Neutrophil (primary cell): Measurements from ENCODE around the gene RBM39.
"Not testable (repeated sequence)": the region's sequence is repeated elsewhere in the genome, so short reads cannot be mapped to it uniquely, and the experiment has no call there.

Experiments
- H3K27ac ChIP-seq: fragments of 200-600 bp; sonication (generic); 2 replicates; pipeline ENCODE4 v1.5.1; 2016; ENCODE audit warnings: mild to moderate bottlenecking, moderate library complexity
- H3K27me3 ChIP-seq: fragments of 200-600 bp; sonication (generic); 2 replicates; pipeline ENCODE4 v1.6.0; 2016; ENCODE audit warnings: mild to moderate bottlenecking
- H3K36me3 ChIP-seq: fragments of 200-600 bp; sonication (generic); 2 replicates; pipeline ENCODE4 v1.5.1; 2017
- H3K4me1 ChIP-seq, 2 experiments: fragments of 200-600 bp in 1 of 2; sonication (generic) in 1 of 2; 1 replicate in 1 of 2; 2 replicates in 1 of 2; pipeline versions ENCODE4 v1.5.1 to v1.6.1; 2013 to 2016; ENCODE audit warnings: low read depth in 1 of 2, low read length in 1 of 2, mild to moderate bottlenecking in 1 of 2, moderate library complexity in 1 of 2; ENCODE audit not compliant: control insufficient read depth in 1 of 2, insufficient read depth in 1 of 2
- H3K4me3 ChIP-seq, 2 experiments: fragments of 200-600 bp in 1 of 2; sonication (generic) in 1 of 2; 1 replicate in 1 of 2; 2 replicates in 1 of 2; pipeline ENCODE4 v1.5.1; 2013 to 2016; ENCODE audit warnings: low read depth in 1 of 2, low read length in 1 of 2, mild to moderate bottlenecking in 1 of 2, moderate library complexity in 1 of 2
- H3K9me3 ChIP-seq: fragments of 200-600 bp; sonication (generic); 2 replicates; pipeline ENCODE4 v1.5.1; 2016
- TF ChIP-seq, protein P1 (sequence below): fragments of 200-600 bp; sonication (generic); IDR thresholded peaks from 2 replicates; pipeline ENCODE4 v1.5.1; 2016; ENCODE audit warnings: antibody characterized with exemption

Gene RBM39

DNA sequence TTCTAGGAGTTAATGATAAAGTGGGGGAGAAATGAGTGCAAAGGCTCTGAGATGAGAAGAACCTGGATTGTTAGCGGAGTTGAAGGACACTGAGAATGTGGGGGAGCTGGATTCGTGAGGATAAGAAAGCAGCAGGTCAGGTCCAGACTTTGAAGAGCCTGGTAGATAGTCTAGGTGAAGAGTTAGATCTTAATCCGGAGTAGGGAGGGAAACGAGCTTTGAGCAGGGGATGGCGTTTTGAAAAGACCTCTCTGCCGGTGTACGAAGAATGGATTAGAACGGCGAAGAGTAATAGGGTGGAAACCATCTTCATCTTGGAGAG is 29.3 kb upstream of the RBM39 start:
- peak overlapping the region; percentile 98 for H3K27ac ChIP-seq
- TF ChIP-seq, protein P1, sequence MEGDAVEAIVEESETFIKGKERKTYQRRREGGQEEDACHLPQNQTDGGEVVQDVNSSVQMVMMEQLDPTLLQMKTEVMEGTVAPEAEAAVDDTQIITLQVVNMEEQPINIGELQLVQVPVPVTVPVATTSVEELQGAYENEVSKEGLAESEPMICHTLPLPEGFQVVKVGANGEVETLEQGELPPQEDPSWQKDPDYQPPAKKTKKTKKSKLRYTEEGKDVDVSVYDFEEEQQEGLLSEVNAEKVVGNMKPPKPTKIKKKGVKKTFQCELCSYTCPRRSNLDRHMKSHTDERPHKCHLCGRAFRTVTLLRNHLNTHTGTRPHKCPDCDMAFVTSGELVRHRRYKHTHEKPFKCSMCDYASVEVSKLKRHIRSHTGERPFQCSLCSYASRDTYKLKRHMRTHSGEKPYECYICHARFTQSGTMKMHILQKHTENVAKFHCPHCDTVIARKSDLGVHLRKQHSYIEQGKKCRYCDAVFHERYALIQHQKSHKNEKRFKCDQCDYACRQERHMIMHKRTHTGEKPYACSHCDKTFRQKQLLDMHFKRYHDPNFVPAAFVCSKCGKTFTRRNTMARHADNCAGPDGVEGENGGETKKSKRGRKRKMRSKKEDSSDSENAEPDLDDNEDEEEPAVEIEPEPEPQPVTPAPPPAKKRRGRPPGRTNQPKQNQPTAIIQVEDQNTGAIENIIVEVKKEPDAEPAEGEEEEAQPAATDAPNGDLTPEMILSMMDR = no peak
- no peaks in the 10 kb centered on the region for H3K27me3 ChIP-seq
- H3K4me3 ChIP-seq = peak overlapping the region; percentile 50 to 88
- no peaks in the 10 kb centered on the region for H3K36me3 ChIP-seq
- H3K9me3 ChIP-seq = no peaks in the 10 kb centered on the region
- peaks cover 73 to 75% of the 10 kb centered on the region in 2 experiments for H3K4me1 ChIP-seq

DNA sequence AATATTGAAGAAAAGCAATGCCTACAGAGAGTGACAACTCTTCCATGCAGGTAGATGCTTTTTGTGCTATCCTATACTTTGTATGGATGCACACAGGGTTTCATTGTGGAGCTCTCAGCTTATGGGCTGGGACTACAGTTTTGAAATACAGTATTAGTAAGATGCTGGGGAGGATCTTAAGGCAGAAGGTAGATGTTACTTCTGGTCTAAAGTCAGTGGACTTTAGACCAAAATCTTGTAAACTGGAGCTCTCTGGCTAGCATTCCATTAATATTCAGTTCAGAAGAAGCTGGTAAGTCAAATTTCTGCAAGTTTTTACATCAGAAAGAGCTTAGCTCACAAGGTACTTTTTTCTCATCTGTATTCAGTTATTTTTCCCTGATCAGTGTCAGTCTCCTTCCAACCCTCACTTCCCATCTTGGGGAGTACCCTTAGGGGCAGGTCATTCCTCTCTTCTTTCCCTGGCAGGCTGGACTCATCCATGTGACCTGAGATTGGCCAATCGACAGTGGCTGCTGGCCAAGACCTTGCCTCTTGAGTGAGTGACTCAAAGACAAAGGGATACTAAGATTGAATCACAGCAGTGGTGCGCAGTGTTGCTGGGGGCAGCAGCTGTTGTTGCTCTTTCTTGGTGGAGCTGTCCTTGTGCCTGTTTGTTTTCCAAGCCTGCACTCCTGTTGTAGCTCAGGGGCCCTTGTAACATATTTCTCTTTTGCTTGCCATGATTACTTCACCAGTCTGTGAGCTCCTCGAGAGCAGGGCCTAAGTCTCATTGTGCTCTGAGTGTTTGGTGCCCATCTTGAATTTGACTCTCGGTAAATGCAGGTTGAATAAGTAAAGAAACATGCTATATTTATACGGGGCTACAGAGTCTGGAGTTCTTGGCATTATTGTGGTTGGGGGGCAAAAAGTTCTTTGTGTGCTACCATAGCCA is 26.9 kb upstream of the RBM39 start:
- peaks cover 67 to 69% of the 10 kb centered on the region in 2 experiments for H3K4me1 ChIP-seq
- H3K27ac ChIP-seq = peak overlapping the region; percentile 96
- TF ChIP-seq, protein P1 = no peak
- H3K27me3 ChIP-seq = no peaks in the 10 kb centered on the region
- peak overlapping the region; percentile 45 to 55 for H3K4me3 ChIP-seq
- no peaks in the 10 kb centered on the region for H3K9me3 ChIP-seq
- H3K36me3 ChIP-seq = no peaks in the 10 kb centered on the region

DNA sequence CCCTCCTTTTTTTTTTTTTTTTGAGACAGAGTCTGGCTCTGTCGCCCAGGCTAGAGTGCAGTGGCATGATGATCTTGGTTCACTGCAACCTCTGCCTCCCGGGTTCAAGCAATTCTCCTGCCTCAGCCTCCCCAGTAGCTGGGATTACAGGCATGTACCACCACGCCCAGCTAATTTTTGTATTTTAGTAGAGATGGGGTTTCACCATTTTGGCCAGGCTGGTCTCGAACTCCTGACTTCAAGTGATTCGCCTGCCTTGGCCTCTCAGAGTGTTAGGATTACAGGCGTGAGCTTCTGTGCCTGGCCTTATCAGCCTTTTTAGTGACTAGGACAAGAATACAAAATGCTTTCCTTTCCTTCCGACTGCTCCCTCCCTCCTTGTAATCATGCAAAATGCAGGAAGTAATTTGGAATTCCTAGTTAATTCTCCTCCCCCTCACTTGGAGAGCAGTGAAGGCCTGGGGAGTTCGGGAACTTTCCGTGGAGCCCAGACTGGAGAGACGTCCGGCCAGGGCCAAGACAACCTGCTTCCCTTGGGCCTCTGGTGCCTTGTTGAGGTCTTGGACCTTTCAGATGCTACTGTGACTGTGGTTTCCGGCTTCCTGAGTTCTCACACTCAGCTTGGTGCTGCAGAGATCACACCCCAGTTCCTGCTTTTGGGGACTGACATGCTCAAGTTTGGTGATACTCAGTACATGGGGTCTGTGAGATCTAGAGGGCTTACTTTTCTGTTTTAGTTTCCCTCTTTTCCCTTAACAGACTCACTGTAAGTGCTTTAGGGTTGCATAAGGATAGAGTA is 25.8 kb upstream of the RBM39 start:
- TF ChIP-seq, protein P1 = no peak
- H3K27me3 ChIP-seq = no peaks in the 10 kb centered on the region
- no peaks in the 10 kb centered on the region for H3K9me3 ChIP-seq
- H3K36me3 ChIP-seq = no peaks in the 10 kb centered on the region
- H3K4me3 ChIP-seq = peak overlapping the region; percentile 45 to 55
- H3K4me1 ChIP-seq = peaks cover 57% of the 10 kb centered on the region in 2 experiments
- H3K27ac ChIP-seq = peak overlapping the region; percentile 96

DNA sequence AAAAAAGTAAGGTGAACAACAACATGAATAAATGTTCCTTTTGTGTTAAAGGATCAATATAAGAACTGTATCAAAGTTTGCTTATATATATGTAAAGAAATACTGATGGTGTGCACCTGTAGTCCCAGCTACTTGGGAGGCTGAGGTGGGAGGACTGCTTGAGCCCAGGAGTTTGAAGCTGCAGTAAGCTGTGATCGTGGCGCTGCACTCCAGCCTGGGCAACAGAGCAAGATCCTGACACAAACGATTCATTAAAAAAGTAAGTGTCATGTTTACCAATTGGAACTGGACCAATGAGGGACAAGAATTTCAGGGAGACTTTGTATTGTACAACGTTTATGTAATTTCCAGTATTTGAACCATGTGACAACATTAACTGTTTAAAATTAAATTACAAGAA is 24.8 kb upstream of the RBM39 start:
- Histone ChIP-seq H3K27ac (peak overlapping the region; percentile 96), H3K4me3 (no peak overlapping the region), H3K4me1 (peaks cover 52% of the 10 kb centered on the region in 2 experiments), H3K9me3 (no peaks in the 10 kb centered on the region), H3K36me3 (no peaks in the 10 kb centered on the region), H3K27me3 (no peaks in the 10 kb centered on the region)
- TF ChIP-seq, protein P1 = no peak

DNA sequence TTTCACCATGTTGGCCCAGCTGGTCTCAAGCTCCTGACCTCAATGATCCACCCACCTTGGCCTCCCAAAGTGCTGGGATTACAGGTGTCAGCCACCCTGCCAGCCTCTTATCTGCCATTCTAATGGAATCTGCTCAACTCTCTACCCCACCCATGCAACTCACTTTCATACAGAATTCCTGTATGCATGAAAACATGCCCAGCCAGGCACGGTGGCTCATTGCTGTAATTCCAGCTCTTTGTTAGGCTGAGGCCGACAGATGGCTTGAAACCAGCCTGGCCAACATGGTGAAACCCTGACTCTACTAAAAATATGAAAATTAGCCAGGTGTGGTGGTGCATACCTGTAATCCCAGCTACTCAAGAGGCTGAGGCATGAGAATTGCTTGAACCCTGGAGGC is 22.9 kb upstream of the RBM39 start:
- not testable (repeated sequence) for H3K4me3 ChIP-seq, H3K27ac ChIP-seq
- peaks cover 34 to 36% of the 10 kb centered on the region in 2 experiments for H3K4me1 ChIP-seq

DNA sequence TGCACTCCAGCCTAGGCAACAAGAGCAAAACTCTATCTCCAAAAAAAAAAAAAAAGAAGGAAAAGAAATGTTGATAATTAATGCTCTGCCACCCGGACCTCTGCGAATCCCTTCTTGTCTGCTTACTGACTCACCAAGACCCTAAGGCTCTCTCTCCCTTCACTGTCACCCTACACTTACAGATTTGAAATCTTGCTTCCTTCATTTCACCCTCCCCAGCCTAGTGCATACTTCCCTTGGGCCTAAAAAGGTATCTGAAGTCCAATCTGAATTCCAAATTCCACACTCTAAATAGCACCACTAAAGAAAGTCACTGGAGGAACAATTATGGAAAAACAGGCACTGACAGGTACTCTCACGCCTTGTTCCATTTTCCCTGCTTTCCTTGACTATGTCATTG is 20.4 kb upstream of the RBM39 start:
- no peaks in the 10 kb centered on the region for H3K27me3 ChIP-seq
- no peaks in the 10 kb centered on the region for H3K9me3 ChIP-seq
- no peak overlapping the region for H3K4me3 ChIP-seq
- no peaks in the 10 kb centered on the region for H3K36me3 ChIP-seq
- TF ChIP-seq, protein P1 = no peak
- H3K27ac ChIP-seq = no peak overlapping the region
- peaks cover 9 to 11% of the 10 kb centered on the region in 2 experiments for H3K4me1 ChIP-seq

More for the DNA sequence above, 22.9 kb upstream of the RBM39 start:
- not testable (repeated sequence) for H3K36me3 ChIP-seq, H3K9me3 ChIP-seq, H3K27me3 ChIP-seq

DNA sequence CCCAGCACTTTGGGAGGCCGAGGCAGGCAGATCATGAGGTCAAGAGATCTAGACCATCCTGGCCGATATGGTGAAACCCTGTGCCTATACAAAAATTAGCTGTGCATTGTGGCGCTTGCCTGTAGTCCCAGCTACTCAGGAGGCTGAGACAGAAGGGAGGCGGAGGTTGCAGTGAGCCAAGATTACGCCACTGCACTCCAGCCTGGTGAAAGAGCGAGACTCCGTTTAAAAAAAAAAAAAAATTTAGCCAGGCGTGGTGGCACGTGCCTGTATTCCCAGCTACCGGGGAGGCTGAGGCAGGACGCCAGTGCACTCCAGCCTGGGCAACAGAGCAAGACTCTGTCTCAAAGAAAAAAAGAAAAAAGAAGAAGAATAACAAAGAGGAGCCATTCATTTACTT is 19.5 kb upstream of the RBM39 start:
- not testable (repeated sequence) for H3K9me3 ChIP-seq, H3K36me3 ChIP-seq, H3K4me1 ChIP-seq, H3K27me3 ChIP-seq, H3K4me3 ChIP-seq, H3K27ac ChIP-seq
